ENCODE results near the gene TGFBR1.

- TF ChIP-seq, protein P1, sequence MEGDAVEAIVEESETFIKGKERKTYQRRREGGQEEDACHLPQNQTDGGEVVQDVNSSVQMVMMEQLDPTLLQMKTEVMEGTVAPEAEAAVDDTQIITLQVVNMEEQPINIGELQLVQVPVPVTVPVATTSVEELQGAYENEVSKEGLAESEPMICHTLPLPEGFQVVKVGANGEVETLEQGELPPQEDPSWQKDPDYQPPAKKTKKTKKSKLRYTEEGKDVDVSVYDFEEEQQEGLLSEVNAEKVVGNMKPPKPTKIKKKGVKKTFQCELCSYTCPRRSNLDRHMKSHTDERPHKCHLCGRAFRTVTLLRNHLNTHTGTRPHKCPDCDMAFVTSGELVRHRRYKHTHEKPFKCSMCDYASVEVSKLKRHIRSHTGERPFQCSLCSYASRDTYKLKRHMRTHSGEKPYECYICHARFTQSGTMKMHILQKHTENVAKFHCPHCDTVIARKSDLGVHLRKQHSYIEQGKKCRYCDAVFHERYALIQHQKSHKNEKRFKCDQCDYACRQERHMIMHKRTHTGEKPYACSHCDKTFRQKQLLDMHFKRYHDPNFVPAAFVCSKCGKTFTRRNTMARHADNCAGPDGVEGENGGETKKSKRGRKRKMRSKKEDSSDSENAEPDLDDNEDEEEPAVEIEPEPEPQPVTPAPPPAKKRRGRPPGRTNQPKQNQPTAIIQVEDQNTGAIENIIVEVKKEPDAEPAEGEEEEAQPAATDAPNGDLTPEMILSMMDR (IDR thresholded peaks at IDR 0.05 in 8 of 11, conservative IDR thresholded peaks at IDR 0.05 in 3 of 11): no peak
- TF ChIP-seq POLR2A (IDR thresholded peaks at IDR 0.05): no peak
- TF ChIP-seq POLR2AphosphoS5 (IDR thresholded peaks at IDR 0.05): no peak
Measured at GRCh38 chr9:99124534-99125255, 19.8 kb downstream of the TGFBR1 start.
